Hematopoietic multipotent progenitor cell (in vitro differentiated cells): ENCODE data around the gene DNALI1. TPM values are rescaled to one million over a fixed set of nuclear protein-coding genes. Genes with fewer than 3 reads are reported as not detected.
A peak's percentile ranks its signal among the peaks of the same experiment; 100 is the strongest.

Source experiments
- DNase-seq, 3 donors: peaks; one replicate each; pipeline ENCODE4 v3.0.0-alpha.2; 2011 to 2015; ENCODE audit warnings: low read depth in 2 of 3, low spot score in 2 of 3
- small RNA-seq: library from RNA; depleted of rRNA; stranded (forward); fragments of <200 nt; gene quantifications from one replicate; pipeline ENCODE3, GENCODE V24; 2012
- total RNA-seq: library from RNA; depleted of rRNA; stranded (reverse); fragments of >200 nt; gene quantifications from one replicate; pipeline ENCODE4 v1.2.3, GENCODE V29; 2012

DNALI1 gene
- total RNA-seq, 1 donor = 0.54 TPM

GRCh38 chr1:37599940-37600339 is 43.2 kb downstream of the DNALI1 start:
- DNase-seq = no peak

GRCh38 chr1:37601441-37601840 is 44.7 kb downstream of the DNALI1 start:
- DNase-seq = no peak

- peak in 2 of 3 donors; percentile 39 to 72 for DNase-seq
These were observed 46.3 kb downstream of the DNALI1 start for GRCh38 chr1:37602750-37603694.

- DNase-seq = no peak
These were observed 48.4 kb downstream of the DNALI1 start for GRCh38 chr1:37605061-37605650.

- no peak for DNase-seq
These were observed 49.2 kb downstream of the DNALI1 start for GRCh38 chr1:37605806-37606474.

GRCh38 chr1:37606481-37607263 is 49.9 kb downstream of the DNALI1 start:
- DNase-seq = no peak

- DNase-seq = no peak
These were observed 52.3 kb downstream of the DNALI1 start for GRCh38 chr1:37609002-37609401.

- DNase-seq = no peak
These were observed 53.3 kb downstream of the DNALI1 start for GRCh38 chr1:37609994-37610393.

- no peak for DNase-seq
These were observed 55.4 kb downstream of the DNALI1 start for GRCh38 chr1:37612186-37612585.

- no peak for DNase-seq
These were observed 57.4 kb downstream of the DNALI1 start for GRCh38 chr1:37614105-37614504.

DNA sequence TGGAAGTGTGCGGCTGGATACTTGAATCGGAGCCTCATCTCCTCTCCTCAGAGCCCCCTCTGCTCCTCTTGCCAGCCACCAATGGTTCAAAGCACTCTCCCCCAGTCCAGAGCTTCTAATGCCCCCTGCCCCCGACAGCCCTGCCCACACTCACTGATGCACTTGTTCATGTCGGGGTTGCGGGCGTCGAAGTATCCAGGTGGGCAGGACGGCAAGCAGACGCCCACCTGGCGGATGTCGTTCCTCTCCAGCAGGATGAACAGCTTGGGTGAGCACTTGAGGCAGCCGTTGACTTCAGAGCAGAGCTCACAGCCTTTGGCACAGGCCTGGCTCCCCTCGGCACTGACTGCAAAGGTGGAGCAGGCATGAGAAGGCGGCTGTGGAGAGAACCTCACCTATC is 59.6 kb downstream of the DNALI1 start:
- no peak for DNase-seq

Small RNA genes lying within 50 kb of the gene (small RNA-seq; reads per million reads assigned to genes)
- not detected for gene AL034379.1

Other genes starting within 250 kb of the DNALI1 start
- 21.3 TPM for gene ZC3H12A, start 82.4 kb upstream of the DNALI1 start, total RNA-seq
- gene MEAF6, start 42.2 kb upstream of the DNALI1 start, total RNA-seq = 31.0 TPM
- gene SNIP1, start 2.6 kb upstream of the DNALI1 start, total RNA-seq = 11.0 TPM
- gene GNL2, start 39.0 kb downstream of the DNALI1 start, total RNA-seq = 22.6 TPM
- gene RSPO1, start 78.0 kb downstream of the DNALI1 start, total RNA-seq = not detected
- 1.6 TPM for gene CDCA8, start 135.6 kb downstream of the DNALI1 start, total RNA-seq
- under 0.01 TPM for gene EPHA10, start 208.2 kb downstream of the DNALI1 start, total RNA-seq
- 1.3 TPM for gene MANEAL, start 236.9 kb downstream of the DNALI1 start, total RNA-seq